B cell (primary cell): ENCODE data around the gene TMEM131. TPM values are rescaled to one million over a fixed set of nuclear protein-coding genes. Genes with fewer than 3 reads are reported as not detected.
A peak's percentile ranks its signal among the peaks of the same experiment; 100 is the strongest.
"Not testable (repeated sequence)": the region's sequence is repeated elsewhere in the genome, so short reads cannot be mapped to it uniquely, and the experiment has no call there.

Source experiments
- ATAC-seq: fragments of 200-7000 bp; cut with Tn5 transposase; one replicate; pipeline ENCODE4 v1.10.0; 2021; ENCODE audit warnings: low read depth, mild to moderate bottlenecking, moderate number of reproducible peaks, moderate library complexity
- CTCF ChIA-PET: fragments of 350-600 bp; sonication (Branson Sonifier 250); formaldehyde crosslinking; loops from one replicate; lab custom pipeline; 2021; ENCODE audit warnings: antibody characterized with exemption, inconsistent platforms; lab: Charles Lee
- POLR2A ChIA-PET: fragments of 350-600 bp; sonication (Branson Sonifier 250); formaldehyde crosslinking; loops from one replicate; lab custom pipeline; 2021; ENCODE audit warnings: antibody characterized with exemption; lab: Charles Lee
- DNase-seq: peaks from one replicate; pipeline ENCODE4 v3.0.0; 2013
- H2AFZ ChIP-seq: 2 replicates; pipeline ENCODE4 v1.6.1; 2012; ENCODE audit warnings: mild to moderate bottlenecking, low read depth, low read length; ENCODE audit not compliant: insufficient read depth, poor library complexity, severe bottlenecking
- H3K27ac ChIP-seq, 2 donors: 1 replicate in 1 of 2; 2 replicates in 1 of 2; pipeline ENCODE4 v1.5.1; 2012 to 2013; ENCODE audit warnings: low read length in 2 of 2, mild to moderate bottlenecking in 2 of 2, moderate library complexity in 1 of 2
- H3K27me3 ChIP-seq, 4 experiments: fragments of 200-600 bp in 1 of 4; sonication (generic) in 1 of 4; replicated peaks in 1 of 4; 1 replicate in 2 of 4; 2 replicates in 2 of 4; pipeline versions ENCODE4 v1.6.1 to v1.7.0; 2013 to 2016; ENCODE audit warnings: low read length in 3 of 4, mild to moderate bottlenecking in 2 of 4, mixed read lengths in 1 of 4, moderate library complexity in 1 of 4; ENCODE audit not compliant: insufficient read depth in 4 of 4, control insufficient read depth in 3 of 4; ENCODE audit errors: control extremely low read depth in 1 of 4
- H3K36me3 ChIP-seq, 2 experiments: replicated peaks in 1 of 2; 1 replicate in 1 of 2; 2 replicates in 1 of 2; pipeline versions ENCODE4 v1.6.1 to v1.7.1; 2013; ENCODE audit warnings: low read length in 1 of 2; ENCODE audit not compliant: insufficient read depth in 2 of 2, control insufficient read depth in 1 of 2; ENCODE audit errors: control extremely low read depth in 1 of 2, extremely low read depth in 1 of 2
- H3K4me1 ChIP-seq, 2 donors: fragments of 200-600 bp in 1 of 2; sonication (generic) in 1 of 2; 1 replicate in 1 of 2; 2 replicates in 1 of 2; pipeline versions ENCODE4 v1.5.1 to v1.6.1; 2013 to 2017; ENCODE audit warnings: low read length in 2 of 2; ENCODE audit not compliant: control insufficient read depth in 2 of 2, insufficient read depth in 2 of 2
- H3K4me2 ChIP-seq: replicated peaks from 2 replicates; pipeline ENCODE3; 2012; ENCODE audit warnings: mild to moderate bottlenecking, low read depth, low read length; ENCODE audit not compliant: poor library complexity, severe bottlenecking
- H3K4me3 ChIP-seq, 5 experiments: fragments of 200-600 bp in 1 of 5; sonication (generic) in 1 of 5; 1 replicate in 3 of 5; 2 replicates in 2 of 5; pipeline versions ENCODE4 v1.5.1 to v1.7.0; 2011 to 2016; ENCODE audit warnings: low read length in 4 of 5, mild to moderate bottlenecking in 4 of 5, low read depth in 2 of 5, control low read depth in 1 of 5, moderate library complexity in 1 of 5; ENCODE audit not compliant: insufficient read depth in 1 of 5; ENCODE audit errors: control extremely low read depth in 1 of 5, extremely low read depth in 1 of 5
- H3K79me2 ChIP-seq: fragments of 200-600 bp; sonication (generic); one replicate; pipeline ENCODE4 v1.6.0; 2016; ENCODE audit warnings: low read length; ENCODE audit not compliant: control insufficient read depth, insufficient read depth
- H3K9ac ChIP-seq: fragments of 200-600 bp; sonication (generic); 2 replicates; pipeline ENCODE4 v1.6.1; 2017; ENCODE audit warnings: mild to moderate bottlenecking, low read length, moderate library complexity
- H3K9me3 ChIP-seq, 3 donors: one replicate each; pipeline versions ENCODE4 v1.6.1 to v1.7.1; 2013; ENCODE audit warnings: low read length in 2 of 3; ENCODE audit not compliant: control insufficient read depth in 2 of 3, insufficient read depth in 1 of 3; ENCODE audit errors: control extremely low read depth in 1 of 3
- H4K20me1 ChIP-seq: 2 replicates; pipeline ENCODE4 v1.6.0; 2012; ENCODE audit warnings: mild to moderate bottlenecking, low read length; ENCODE audit not compliant: insufficient read depth, control insufficient read depth, poor library complexity, severe bottlenecking
- H3K27ac Mint-ChIP-seq: one replicate; pipeline ENCODE4 v1.8.0; 2021; ENCODE audit warnings: mixed read lengths
- H3K27me3 Mint-ChIP-seq: one replicate; pipeline ENCODE4 v1.8.0; 2021; ENCODE audit warnings: mixed read lengths
- H3K4me1 Mint-ChIP-seq: one replicate; pipeline ENCODE4 v1.8.0; 2021; ENCODE audit warnings: mixed read lengths
- H3K4me3 Mint-ChIP-seq: one replicate; pipeline ENCODE4 v1.8.0; 2021; ENCODE audit warnings: mixed read lengths
- H3K9me3 Mint-ChIP-seq: one replicate; pipeline ENCODE4 v1.8.0; 2022; ENCODE audit warnings: mixed read lengths; ENCODE audit not compliant: insufficient read depth
- CTCF ChIP-seq: fragments of 200-600 bp; IDR thresholded peaks from one replicate; pipeline ENCODE4 v1.8.0; 2022; ENCODE audit warnings: antibody characterized with exemption, mild to moderate bottlenecking
- EZH2 ChIP-seq: IDR thresholded peaks from 2 replicates; pipeline ENCODE4 v1.6.1; 2012; ENCODE audit warnings: borderline replicate concordance, low read depth, mild to moderate bottlenecking, moderate library complexity, low read length; ENCODE audit not compliant: insufficient read depth, poor library complexity, severe bottlenecking
- WGBS: methylation state at CpG from one replicate; pipeline ENCODE4 v1.1.5; 2013; ENCODE audit warnings: missing lambda C conversion rate; ENCODE audit not compliant: insufficient coverage; 5-methylcytosine and 5-hydroxymethylcytosine counted together
- intact Hi-C: fragments of 100-400 bp; cut with micrococcal nuclease; formaldehyde crosslinking; loops from one replicate; pipeline ENCODE4 v1.10.0; 2022
- polyA plus RNA-seq: library from polyadenylated mRNA; depleted of rRNA; stranded (reverse); fragments of >200 nt; gene quantifications from 2 replicates; pipeline ENCODE4 v1.2.3, GENCODE V29; 2012
- total RNA-seq, 2 donors: library from RNA; stranded (reverse); fragments of 120-200 nt in 1 of 2; gene quantifications; 1 replicate in 1 of 2; 2 replicates in 1 of 2; pipeline versions ENCODE4 v1.2.3 to v1.2.4, GENCODE V29; 2013 to 2022

TMEM131 gene
- total and polyA plus RNA-seq, 2 donors (not counting 1 experiment from before 2014, with no cell fraction given): 24.3 to 101 TPM

- Mint-ChIP-seq H3K27me3 (no peaks in the 10 kb centered on the region), H3K27ac (peak overlapping the region; percentile 88), H3K9me3 (peaks cover 4% of the 10 kb centered on the region), H3K4me3 (peak overlapping the region; percentile 84), H3K4me1 (peaks cover 62% of the 10 kb centered on the region)
- Histone ChIP-seq H4K20me1 (no peaks in the 10 kb centered on the region), H3K79me2 (peaks cover 4% of the 10 kb centered on the region), H3K27me3 (no peaks in the 10 kb centered on the region), H2AFZ (no peak overlapping the region), H3K9ac (peak overlapping the region; percentile 59), H3K27ac (peak overlapping the region in 1 of 2 donors; percentile 80), H3K4me1 (peaks cover 63 to 77% of the 10 kb centered on the region in 2 donors), H3K9me3 (peaks cover 0 to 2% (median 0%) of the 10 kb centered on the region in 3 donors), H3K36me3 (no peaks in the 10 kb centered on the region), H3K4me2 (peak overlapping the region; percentile 74), H3K4me3 (peak overlapping the region in 1 of 5 experiments; percentile 58)
- CTCF ChIA-PET: interaction anchor here (1.0 to 1.3 kb wide), 4 partner anchors 10 to 219 kb away, joined by 3 to 5 read pairs (median 4); no protein-coding TSS in a partner anchor
- ATAC-seq (no peak), DNase-seq (no peak)
- POLR2A ChIA-PET: interaction anchor here (3.0 kb wide), 1 partner anchor 13 kb away, joined by 16 read pairs; no protein-coding TSS in a partner anchor
- intact Hi-C loops: loop anchor here (2.0 kb wide), 1 partner anchor 61 kb away; the partner anchor contains the start of gene VWA3B
- TF ChIP-seq CTCF (peak; percentile 31), EZH2 (no peak)
These were observed 29.8 kb upstream of the TMEM131 start for GRCh38 chr2:98025481-98026037.

- H3K27me3 Mint-ChIP-seq, ATAC-seq, H2AFZ ChIP-seq, H3K9ac ChIP-seq, H4K20me1 ChIP-seq, intact Hi-C loops, DNase-seq, H3K4me3 Mint-ChIP-seq, H3K9me3 Mint-ChIP-seq, H3K9me3 ChIP-seq, H3K27me3 ChIP-seq, H3K27ac Mint-ChIP-seq, H3K36me3 ChIP-seq, H3K79me2 ChIP-seq, H3K4me3 ChIP-seq, H3K27ac ChIP-seq: not testable (repeated sequence)
- Histone ChIP-seq H3K4me2 (peak overlapping the region; percentile 20), H3K4me1 (peaks cover 35 to 45% of the 10 kb centered on the region in 2 donors)
- ChIA-PET POLR2A (interaction anchor here (2.2 kb wide), 1 partner anchor 9 kb away, joined by 11 read pairs; no protein-coding TSS in a partner anchor), CTCF (interaction anchor here (1.0 kb wide), 1 partner anchor 18 kb away, joined by 4 read pairs; no protein-coding TSS in a partner anchor)
- peaks cover 37% of the 10 kb centered on the region for H3K4me1 Mint-ChIP-seq
- 63% methylated on average over 1 of the region's 3 CpGs for WGBS
These were observed 26.3 kb upstream of the TMEM131 start for GRCh38 chr2:98022067-98022466.
